Stimulated activated CD4-positive, alpha-beta T cell treated with anti-CD3 and anti-CD28 coated beads, Interleukin-2, amount 100 ng/mL, for 4 hours (primary cell): ENCODE data around the gene NAA38.
"Not testable (repeated sequence)": the region's sequence is repeated elsewhere in the genome, so short reads cannot be mapped to it uniquely, and the experiment has no call there.

Experiments used
- DNase-seq: peaks from one replicate; pipeline ENCODE4 v3.0.0-alpha.2; 2020; ENCODE audit warnings: low read depth

Gene NAA38

GRCh38 chr17:7882068-7882467 is 24.7 kb upstream of the NAA38 start:
- DNase-seq, result no peak

- DNase-seq, result no peak
These were observed 24.1 kb upstream of the NAA38 start for GRCh38 chr17:7881276-7882054.

GRCh38 chr17:7880076-7880868 is 22.9 kb upstream of the NAA38 start:
- no peak for DNase-seq

GRCh38 chr17:7878234-7878633 is 20.9 kb upstream of the NAA38 start:
- DNase-seq, result no peak

GRCh38 chr17:7875804-7876370 is 18.5 kb upstream of the NAA38 start:
- no peak for DNase-seq

GRCh38 chr17:7873051-7873450 is 15.7 kb upstream of the NAA38 start:
- no peak for DNase-seq

GRCh38 chr17:7867881-7868329 is 10.5 kb upstream of the NAA38 start:
- no peak for DNase-seq

- no peak for DNase-seq
These were observed 7.8 kb upstream of the NAA38 start for GRCh38 chr17:7864995-7865650.

- not testable (repeated sequence) for DNase-seq
These were observed 7.0 kb upstream of the NAA38 start for GRCh38 chr17:7864384-7864783.

- DNase-seq, result peak; percentile 24
These were observed 5.5 kb upstream of the NAA38 start for GRCh38 chr17:7862692-7863437.

- no peak for DNase-seq
These were observed 1.7 kb upstream of the NAA38 start for GRCh38 chr17:7859028-7859427.

GRCh38 chr17:7858522-7858810 is 1.1 kb upstream of the NAA38 start:
- peak; percentile 38 for DNase-seq

- peak; percentile 77 for DNase-seq
These were observed 558 bp upstream of the NAA38 start, which contains the start of gene CYB5D1 for GRCh38 chr17:7857713-7858521. Gene CYB5D1 (plus strand): TSS chr17:7858003. CDS start chr17:7858135, 132 bp downstream.

- DNase-seq, result peak; percentile 45
These were observed 1.1 kb downstream of the NAA38 start for GRCh38 chr17:7856011-7856810.

GRCh38 chr17:7855660-7856010 is 1.7 kb downstream of the NAA38 start:
- DNase-seq, result peak; percentile 33

- DNase-seq, result peak; percentile 39
These were observed 2.3 kb downstream of the NAA38 start, which contains the start of gene TMEM88 for GRCh38 chr17:7854851-7855659. Gene TMEM88 (plus strand): TSS chr17:7855066. CDS start chr17:7855075, 9 bp downstream.

- no peak for DNase-seq
These were observed 3.1 kb downstream of the NAA38 start for GRCh38 chr17:7854078-7854777.

- DNase-seq, result no peak
These were observed 3.7 kb downstream of the NAA38 start for GRCh38 chr17:7853691-7854038.
